Measurements from ENCODE around the gene RMC1.

DNA sequence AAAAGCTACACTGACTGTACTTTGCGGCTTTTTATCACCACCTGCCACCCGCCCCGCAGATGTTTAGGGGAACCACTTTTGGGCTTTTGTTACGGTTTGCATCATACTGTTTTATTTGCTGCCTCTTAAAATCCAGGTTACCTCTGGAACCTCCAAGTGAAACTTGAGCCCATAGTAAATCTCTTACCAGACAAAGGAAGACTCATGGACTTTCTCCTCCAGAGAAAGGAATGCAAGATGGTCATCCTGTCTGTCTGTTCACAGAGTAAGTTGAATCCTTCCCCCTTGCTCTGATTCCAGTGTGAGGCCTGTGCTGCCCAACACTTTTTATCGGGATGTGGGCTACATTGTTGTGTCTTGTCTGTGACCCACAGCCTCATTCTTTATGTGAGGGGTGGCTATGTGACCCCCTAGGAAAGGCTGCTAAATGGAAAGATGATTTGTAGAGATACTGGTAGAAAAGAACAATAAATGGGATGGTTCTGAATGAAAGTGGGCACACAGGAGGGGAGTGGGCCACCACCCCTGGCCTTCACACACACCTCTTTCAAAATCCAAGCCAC, 23.3 kb downstream of the RMC1 start:
- TF ChIP-seq EZH2 (IDR thresholded peaks at IDR 0.05) (no peak), POLR2AphosphoS5 (IDR thresholded peaks at IDR 0.05; ENCODE audit: borderline replicate concordance, low read depth, low read length) (no peak), FOXP2 (optimal IDR thresholded peaks at IDR 0.05; ENCODE audit: control extremely low read depth, extremely low read length, insufficient read depth) (no peak)

All from SK-N-MC (cell line).